ENCODE results near the gene LAPTM5.
"Not testable (repeated sequence)": the region's sequence is repeated elsewhere in the genome, so short reads cannot be mapped to it uniquely, and the experiment has no call there.

The LAPTM5 gene

DNA sequence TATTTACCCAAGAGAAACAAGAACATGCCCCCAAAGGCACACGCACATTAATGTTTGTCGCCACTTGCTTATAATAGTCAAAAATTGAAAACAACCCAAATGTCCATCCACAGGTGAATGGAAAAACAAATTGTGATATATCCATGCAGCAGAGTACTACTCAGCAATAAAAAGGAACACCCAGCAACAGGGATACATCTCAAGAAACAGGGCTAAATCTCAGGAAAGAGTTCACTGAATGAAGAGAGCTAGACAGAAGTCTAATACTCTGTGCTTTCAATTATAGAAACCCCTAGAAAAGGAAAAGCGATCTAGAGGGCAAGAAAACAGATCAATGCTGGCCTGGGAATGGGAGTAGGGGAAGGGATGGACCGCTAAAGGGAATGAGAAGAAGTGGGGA lies 36.7 kb upstream of the LAPTM5 start:
- no peaks in the 10 kb centered on the region for H3K36me3 ChIP-seq (ENCODE audit: insufficient read depth, low read length)
- H3K27ac ChIP-seq (ENCODE audit: low read depth, low read length), result no peak overlapping the region
- H3K27me3 ChIP-seq (ENCODE audit: insufficient read depth, low read length), result no peaks in the 10 kb centered on the region
- no peaks in the 10 kb centered on the region for H3K9me3 ChIP-seq (ENCODE audit: insufficient read depth, low read depth, low read length)
- H3K4me3 ChIP-seq (ENCODE audit: low read length), result no peak overlapping the region
- no peak overlapping the region for H3K9ac ChIP-seq (ENCODE audit: low read depth, low read length)
- H3K4me1 ChIP-seq (ENCODE audit: insufficient read depth, low read length), result no peaks in the 10 kb centered on the region
- 91% methylated on average over 4 of the region's 4 CpGs for WGBS

GRCh38 chr1:30793209-30793608 lies 35.6 kb upstream of the LAPTM5 start:
- no peaks in the 10 kb centered on the region for H3K27me3 ChIP-seq (ENCODE audit: insufficient read depth, low read length)
- 93% methylated on average over 16 of the region's 16 CpGs for WGBS
- H3K36me3 ChIP-seq (ENCODE audit: insufficient read depth, low read length), result no peaks in the 10 kb centered on the region
- H3K4me3 ChIP-seq (ENCODE audit: low read length), result no peak overlapping the region
- no peaks in the 10 kb centered on the region for H3K9me3 ChIP-seq (ENCODE audit: insufficient read depth, low read depth, low read length)
- no peak overlapping the region for H3K27ac ChIP-seq (ENCODE audit: low read depth, low read length)
- H3K4me1 ChIP-seq (ENCODE audit: insufficient read depth, low read length), result no peaks in the 10 kb centered on the region
- no peak overlapping the region for H3K9ac ChIP-seq (ENCODE audit: low read depth, low read length)

GRCh38 chr1:30791868-30792267 lies 34.3 kb upstream of the LAPTM5 start:
- Histone ChIP-seq H3K4me1 (ENCODE audit: insufficient read depth, low read length) (no peaks in the 10 kb centered on the region), H3K27ac (ENCODE audit: low read depth, low read length) (no peak overlapping the region), H3K4me3 (ENCODE audit: low read length) (no peak overlapping the region), H3K27me3 (ENCODE audit: insufficient read depth, low read length) (no peaks in the 10 kb centered on the region), H3K9ac (ENCODE audit: low read depth, low read length) (no peak overlapping the region), H3K36me3 (ENCODE audit: insufficient read depth, low read length) (no peaks in the 10 kb centered on the region), H3K9me3 (ENCODE audit: insufficient read depth, low read depth, low read length) (no peaks in the 10 kb centered on the region)
- 86% methylated on average over 4 of the region's 5 CpGs for WGBS

- Histone ChIP-seq H3K4me1 (ENCODE audit: insufficient read depth, low read length) (no peaks in the 10 kb centered on the region), H3K36me3 (ENCODE audit: insufficient read depth, low read length) (no peaks in the 10 kb centered on the region), H3K9ac (ENCODE audit: low read depth, low read length) (no peak overlapping the region), H3K27me3 (ENCODE audit: insufficient read depth, low read length) (no peaks in the 10 kb centered on the region), H3K9me3 (ENCODE audit: insufficient read depth, low read depth, low read length) (no peaks in the 10 kb centered on the region), H3K27ac (ENCODE audit: low read depth, low read length) (no peak overlapping the region), H3K4me3 (ENCODE audit: low read length) (no peak overlapping the region)
- whole genome bisulfite sequencing, result 83% methylated on average over 5 of the region's 5 CpGs
These were observed 33.5 kb upstream of the LAPTM5 start for GRCh38 chr1:30790850-30791778.

- H3K9ac ChIP-seq (ENCODE audit: low read depth, low read length); H3K4me3 ChIP-seq (ENCODE audit: low read length); H3K9me3 ChIP-seq (ENCODE audit: insufficient read depth, low read depth, low read length); H3K4me1 ChIP-seq (ENCODE audit: insufficient read depth, low read length); H3K27ac ChIP-seq (ENCODE audit: low read depth, low read length); H3K36me3 ChIP-seq (ENCODE audit: insufficient read depth, low read length); H3K27me3 ChIP-seq (ENCODE audit: insufficient read depth, low read length): not testable (repeated sequence)
- WGBS, result 75% methylated on average over 5 of the region's 5 CpGs
These were observed 32.6 kb upstream of the LAPTM5 start for GRCh38 chr1:30790256-30790525.

- 85% methylated on average over 12 of the region's 12 CpGs for WGBS
- Histone ChIP-seq H3K4me3 (ENCODE audit: low read length) (no peak overlapping the region), H3K36me3 (ENCODE audit: insufficient read depth, low read length) (no peaks in the 10 kb centered on the region), H3K9ac (ENCODE audit: low read depth, low read length) (no peak overlapping the region), H3K4me1 (ENCODE audit: insufficient read depth, low read length) (no peaks in the 10 kb centered on the region), H3K9me3 (ENCODE audit: insufficient read depth, low read depth, low read length) (no peaks in the 10 kb centered on the region), H3K27ac (ENCODE audit: low read depth, low read length) (no peak overlapping the region), H3K27me3 (ENCODE audit: insufficient read depth, low read length) (no peaks in the 10 kb centered on the region)
These were observed 32.0 kb upstream of the LAPTM5 start for GRCh38 chr1:30789388-30790255.

DNA sequence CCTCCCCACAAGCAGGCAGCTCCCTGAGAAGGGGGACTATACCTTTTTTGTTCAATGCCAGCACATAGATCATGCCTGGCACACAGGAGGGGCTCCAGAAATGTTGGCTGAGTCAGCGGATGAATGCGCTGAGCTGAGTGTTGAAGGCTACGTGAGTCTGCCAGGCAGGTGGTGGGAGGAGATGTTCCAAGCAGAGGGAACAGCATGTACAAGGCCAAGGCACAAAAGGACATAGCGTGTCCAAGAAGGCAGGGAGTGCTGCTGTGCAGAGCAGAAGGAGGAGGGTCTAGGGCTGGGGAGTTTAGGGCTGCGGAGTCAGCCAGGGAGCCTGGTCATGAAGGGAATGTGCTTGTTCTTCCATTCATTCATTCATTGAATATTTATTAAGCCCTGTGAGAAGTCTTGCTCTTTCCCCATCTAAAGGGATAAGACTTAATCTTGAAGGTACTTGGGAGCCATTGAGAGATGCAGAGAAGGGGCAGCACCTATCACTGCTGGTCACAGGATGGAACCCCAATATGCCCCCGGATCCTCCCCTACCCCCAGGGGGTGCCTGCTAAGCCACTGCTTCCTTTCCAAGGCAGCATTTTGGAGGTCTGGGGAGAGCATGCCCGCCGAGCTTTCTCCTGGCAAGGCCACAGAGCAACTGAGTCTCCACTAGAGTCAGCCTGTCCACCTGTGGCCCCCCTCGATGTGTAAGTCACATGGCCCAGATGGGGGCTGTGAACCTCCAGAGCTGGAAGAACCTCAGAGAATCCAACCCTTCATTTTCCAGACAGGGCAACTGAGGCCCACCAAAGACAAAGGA lies 31.2 kb upstream of the LAPTM5 start:
- Histone ChIP-seq H3K27me3 (ENCODE audit: insufficient read depth, low read length) (no peaks in the 10 kb centered on the region), H3K4me3 (ENCODE audit: low read length) (no peak overlapping the region), H3K27ac (ENCODE audit: low read depth, low read length) (no peak overlapping the region), H3K9me3 (ENCODE audit: insufficient read depth, low read depth, low read length) (no peaks in the 10 kb centered on the region), H3K4me1 (ENCODE audit: insufficient read depth, low read length) (no peaks in the 10 kb centered on the region), H3K36me3 (ENCODE audit: insufficient read depth, low read length) (no peaks in the 10 kb centered on the region), H3K9ac (ENCODE audit: low read depth, low read length) (no peak overlapping the region)
- WGBS, result 95% methylated on average over 8 of the region's 9 CpGs

GRCh38 chr1:30787856-30788495 lies 30.4 kb upstream of the LAPTM5 start:
- H3K27me3 ChIP-seq (ENCODE audit: insufficient read depth, low read length), result no peaks in the 10 kb centered on the region
- 92% methylated on average over 21 of the region's 21 CpGs for WGBS
- no peaks in the 10 kb centered on the region for H3K9me3 ChIP-seq (ENCODE audit: insufficient read depth, low read depth, low read length)
- no peak overlapping the region for H3K9ac ChIP-seq (ENCODE audit: low read depth, low read length)
- H3K4me1 ChIP-seq (ENCODE audit: insufficient read depth, low read length), result no peaks in the 10 kb centered on the region
- no peak overlapping the region for H3K27ac ChIP-seq (ENCODE audit: low read depth, low read length)
- H3K36me3 ChIP-seq (ENCODE audit: insufficient read depth, low read length), result no peaks in the 10 kb centered on the region
- H3K4me3 ChIP-seq (ENCODE audit: low read length), result no peak overlapping the region

DNA sequence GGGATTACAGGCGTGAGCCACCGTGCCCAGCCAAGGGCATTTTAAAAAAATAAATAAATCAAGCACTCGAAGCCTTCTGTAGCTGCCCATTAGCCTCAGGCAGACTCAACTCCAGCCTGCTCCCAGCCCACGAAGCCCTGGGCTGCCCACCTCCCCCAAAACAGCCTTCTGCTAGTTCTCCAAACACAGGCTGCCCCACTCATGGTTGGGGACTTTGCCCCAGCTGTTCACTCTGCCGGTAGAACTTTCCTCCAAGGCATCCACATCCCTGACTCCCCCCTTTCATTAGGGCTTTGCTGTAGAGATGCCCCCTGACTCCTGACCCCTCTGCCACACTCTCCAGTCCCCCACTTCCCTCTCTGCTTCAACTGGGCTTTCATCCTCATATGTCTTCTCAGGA lies 29.7 kb upstream of the LAPTM5 start:
- Histone ChIP-seq H3K27ac (ENCODE audit: low read depth, low read length) (no peak overlapping the region), H3K36me3 (ENCODE audit: insufficient read depth, low read length) (no peaks in the 10 kb centered on the region), H3K4me3 (ENCODE audit: low read length) (no peak overlapping the region), H3K27me3 (ENCODE audit: insufficient read depth, low read length) (no peaks in the 10 kb centered on the region), H3K9ac (ENCODE audit: low read depth, low read length) (no peak overlapping the region), H3K4me1 (ENCODE audit: insufficient read depth, low read length) (0 out of 2 replicates have a peak, but pooled peaks cover 2% of the 10 kb centered on the region), H3K9me3 (ENCODE audit: insufficient read depth, low read depth, low read length) (no peaks in the 10 kb centered on the region)
- WGBS, result 84% methylated on average over 5 of the region's 5 CpGs

- H3K9me3 ChIP-seq (ENCODE audit: insufficient read depth, low read depth, low read length), result no peaks in the 10 kb centered on the region
- H3K4me1 ChIP-seq (ENCODE audit: insufficient read depth, low read length), result 0 out of 2 replicates have a peak, but pooled peaks cover 2% of the 10 kb centered on the region
- no peaks in the 10 kb centered on the region for H3K36me3 ChIP-seq (ENCODE audit: insufficient read depth, low read length)
- H3K27ac ChIP-seq (ENCODE audit: low read depth, low read length), result no peak overlapping the region
- H3K27me3 ChIP-seq (ENCODE audit: insufficient read depth, low read length), result no peaks in the 10 kb centered on the region
- no peak overlapping the region for H3K9ac ChIP-seq (ENCODE audit: low read depth, low read length)
- WGBS, result 72% methylated on average over 13 of the region's 13 CpGs
- no peak overlapping the region for H3K4me3 ChIP-seq (ENCODE audit: low read length)
These were observed 28.9 kb upstream of the LAPTM5 start for GRCh38 chr1:30786264-30786991.

Data from HUES64 (cell line).